Measurements from ENCODE around the gene IL25.

DNA sequence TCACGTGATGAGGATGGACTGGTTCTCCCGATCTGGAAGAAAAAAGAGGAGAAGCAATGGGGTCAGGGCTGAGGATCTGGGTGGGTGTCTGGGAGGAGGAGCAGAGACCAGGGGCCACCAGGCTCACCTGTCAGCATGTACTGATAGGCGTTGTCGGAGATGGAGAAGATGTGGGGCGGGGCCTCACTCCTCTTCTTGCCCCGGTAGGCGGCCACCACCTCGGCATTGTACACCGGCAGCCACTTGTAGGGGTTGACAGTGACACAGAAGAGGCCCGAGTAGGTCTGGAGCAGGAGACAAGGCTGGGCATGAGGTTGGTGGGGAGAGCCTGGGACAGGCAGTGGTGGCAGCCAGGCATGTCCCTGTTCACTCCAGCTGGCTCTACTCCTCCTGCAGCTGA is 32.5 kb downstream of the IL25 start:
- TF ChIP-seq, protein P1, sequence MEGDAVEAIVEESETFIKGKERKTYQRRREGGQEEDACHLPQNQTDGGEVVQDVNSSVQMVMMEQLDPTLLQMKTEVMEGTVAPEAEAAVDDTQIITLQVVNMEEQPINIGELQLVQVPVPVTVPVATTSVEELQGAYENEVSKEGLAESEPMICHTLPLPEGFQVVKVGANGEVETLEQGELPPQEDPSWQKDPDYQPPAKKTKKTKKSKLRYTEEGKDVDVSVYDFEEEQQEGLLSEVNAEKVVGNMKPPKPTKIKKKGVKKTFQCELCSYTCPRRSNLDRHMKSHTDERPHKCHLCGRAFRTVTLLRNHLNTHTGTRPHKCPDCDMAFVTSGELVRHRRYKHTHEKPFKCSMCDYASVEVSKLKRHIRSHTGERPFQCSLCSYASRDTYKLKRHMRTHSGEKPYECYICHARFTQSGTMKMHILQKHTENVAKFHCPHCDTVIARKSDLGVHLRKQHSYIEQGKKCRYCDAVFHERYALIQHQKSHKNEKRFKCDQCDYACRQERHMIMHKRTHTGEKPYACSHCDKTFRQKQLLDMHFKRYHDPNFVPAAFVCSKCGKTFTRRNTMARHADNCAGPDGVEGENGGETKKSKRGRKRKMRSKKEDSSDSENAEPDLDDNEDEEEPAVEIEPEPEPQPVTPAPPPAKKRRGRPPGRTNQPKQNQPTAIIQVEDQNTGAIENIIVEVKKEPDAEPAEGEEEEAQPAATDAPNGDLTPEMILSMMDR (IDR thresholded peaks at IDR 0.05), result no peak
- TF ChIP-seq POLR2A (IDR thresholded peaks at IDR 0.05), result no peak

All from Peyer's patch (tissue), 4 donors.